ENCODE measurements around the gene BAG5. TPM values are rescaled to one million over a fixed set of nuclear protein-coding genes. Genes with fewer than 3 reads are reported as not detected.
A peak's percentile ranks its signal among the peaks of the same experiment; 100 is the strongest.

The BAG5 gene
- total and polyA plus RNA-seq, 8 donors: 22.7 to 32.1 (median 25.9) TPM

GRCh38 chr14:103560691-103561090, 1.8 kb downstream of the BAG5 start:
- DNase-seq (no peak), ATAC-seq (no peak)
- peak overlapping the region in 1 of 2 donors; percentile 81 for H3K4me3 ChIP-seq
- no peak for TF ChIP-seq CTCF (IDR thresholded peaks at IDR 0.05)
- intact Hi-C loops (cut with DNase I): no loop called here
- H3K27ac ChIP-seq: peak overlapping the region in 1 of 2 donors; percentile 97
- H3K27me3 ChIP-seq: no peaks in the 10 kb centered on the region
- H3K4me1 ChIP-seq: peaks cover 17 to 68% of the 10 kb centered on the region in 2 donors
- peaks cover 0 to 32% of the 10 kb centered on the region in 2 donors for H3K36me3 ChIP-seq
- no peaks in the 10 kb centered on the region for H3K9me3 ChIP-seq

DNA sequence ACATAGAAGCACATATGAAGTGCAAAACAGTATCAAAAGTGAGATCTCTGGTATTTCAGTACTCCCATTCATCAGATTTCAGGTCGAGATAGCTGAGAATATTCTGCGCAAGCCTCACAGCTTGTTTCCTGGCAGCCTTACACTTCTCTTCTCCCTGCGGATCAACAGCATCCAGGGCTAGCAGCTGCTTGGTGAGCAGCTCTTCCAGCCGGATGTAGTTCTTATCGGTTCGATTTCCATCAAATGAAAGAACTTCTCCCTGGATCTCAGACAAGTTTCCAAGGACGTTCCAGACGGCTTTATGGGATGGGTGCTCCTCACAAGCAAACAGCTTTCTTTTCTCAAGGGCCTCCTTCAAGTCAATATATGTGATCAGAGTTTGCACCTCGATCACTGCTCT, 2.7 kb downstream of the BAG5 start:
- ATAC-seq (no peak), DNase-seq (no peak)
- no peak overlapping the region for H3K27ac ChIP-seq
- intact Hi-C loops (cut with DNase I): no loop called here
- peaks cover 17 to 60% of the 10 kb centered on the region in 2 donors for H3K4me1 ChIP-seq
- no peak for TF ChIP-seq CTCF (IDR thresholded peaks at IDR 0.05)
- H3K9me3 ChIP-seq: no peaks in the 10 kb centered on the region
- no peak overlapping the region for H3K4me3 ChIP-seq
- H3K36me3 ChIP-seq: peaks cover 0 to 35% of the 10 kb centered on the region in 2 donors
- no peaks in the 10 kb centered on the region for H3K27me3 ChIP-seq

DNA sequence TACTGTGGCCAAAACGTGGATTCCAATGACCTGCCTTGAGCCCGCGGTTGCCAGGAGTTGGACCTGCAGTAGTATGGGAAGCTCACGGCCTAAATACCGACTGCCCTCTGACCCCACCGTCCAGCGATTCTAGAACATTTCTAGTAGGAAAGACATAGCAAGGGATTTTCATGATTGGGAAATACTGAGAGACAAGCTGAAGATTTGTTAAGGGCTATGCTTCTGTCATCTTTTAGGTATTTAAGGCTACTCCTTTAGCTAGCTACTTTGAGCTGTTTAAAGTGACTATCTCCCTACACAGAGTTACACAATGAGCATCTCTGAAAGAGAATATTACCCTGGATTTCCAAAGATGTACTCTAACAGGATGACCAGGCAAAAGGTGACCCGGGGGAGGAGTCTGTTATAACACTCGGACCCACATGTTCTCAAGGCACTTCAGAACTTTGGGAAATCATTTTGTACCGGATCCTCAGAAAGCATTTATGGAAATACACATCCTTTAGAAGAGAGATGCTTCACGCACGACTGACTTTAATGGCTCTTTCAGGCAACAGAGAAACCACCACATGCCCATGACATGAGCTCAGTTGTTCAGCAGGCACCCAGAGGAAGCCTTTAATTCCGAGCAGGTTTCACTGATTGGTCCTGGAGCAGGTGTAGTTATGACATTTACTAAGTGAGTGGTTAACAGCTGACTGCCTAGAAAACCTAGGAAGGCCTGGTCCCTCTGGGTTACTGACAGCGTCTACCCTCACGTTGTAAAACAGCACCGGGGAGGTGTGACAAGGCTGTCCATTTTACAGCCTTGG, 4.2 kb downstream of the BAG5 start:
- H3K9me3 ChIP-seq: no peaks in the 10 kb centered on the region
- H3K27ac ChIP-seq: no peak overlapping the region
- no peak for ATAC-seq
- H3K36me3 ChIP-seq: peaks cover 0 to 38% of the 10 kb centered on the region in 2 donors
- DNase-seq: peak in 1 of 4 donors; percentile 31
- intact Hi-C loops (cut with DNase I): no loop called here
- H3K27me3 ChIP-seq: no peaks in the 10 kb centered on the region
- H3K4me1 ChIP-seq: peaks cover 8 to 46% of the 10 kb centered on the region in 2 donors
- no peak for TF ChIP-seq CTCF (IDR thresholded peaks at IDR 0.05)
- H3K4me3 ChIP-seq: no peak overlapping the region

DNA sequence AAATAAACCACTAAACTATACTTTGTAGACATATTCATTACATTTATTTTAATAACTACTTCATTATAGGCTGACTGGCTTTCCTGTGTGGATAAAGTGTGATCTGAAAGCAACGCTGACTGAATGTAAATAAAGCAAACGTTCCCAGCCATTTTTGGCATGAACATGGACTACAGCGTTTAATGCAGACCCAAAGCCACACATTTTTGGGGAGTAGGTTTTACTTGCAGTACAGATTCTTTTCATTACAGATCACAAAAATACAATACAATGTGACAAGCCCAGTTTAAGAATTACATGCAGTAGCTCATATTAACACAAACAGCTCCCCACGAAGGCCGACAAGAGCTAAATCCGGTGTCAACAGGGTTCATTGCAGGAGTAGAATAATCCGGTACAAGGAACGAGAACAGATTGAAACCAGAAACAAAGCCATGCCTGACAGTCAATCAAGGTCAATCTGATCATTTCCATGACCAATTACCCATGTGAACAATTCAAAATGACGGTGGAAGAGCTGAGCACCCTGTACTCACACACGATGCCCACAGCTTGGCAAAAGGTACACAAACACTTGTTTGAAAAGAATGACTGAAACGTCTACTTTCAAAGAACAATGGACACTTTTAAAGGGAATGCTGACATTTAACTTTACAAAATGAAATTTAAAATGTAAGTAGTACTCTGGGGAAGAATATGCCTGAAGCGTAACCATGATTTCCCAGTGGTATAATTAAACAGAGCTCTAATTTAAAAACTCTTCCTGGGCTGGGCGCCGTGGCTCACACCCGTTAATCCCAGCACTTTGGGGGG, 5.3 kb downstream of the BAG5 start:
- intact Hi-C loops (cut with DNase I): no loop called here
- ATAC-seq (no peak), DNase-seq (peak in 1 of 4 donors; percentile 43)
- H3K4me3 ChIP-seq: no peak overlapping the region
- H3K27ac ChIP-seq: no peak overlapping the region
- no peaks in the 10 kb centered on the region for H3K27me3 ChIP-seq
- peaks cover 11 to 53% of the 10 kb centered on the region in 2 donors for H3K4me1 ChIP-seq
- no peaks in the 10 kb centered on the region for H3K9me3 ChIP-seq
- H3K36me3 ChIP-seq: peaks cover 0 to 38% of the 10 kb centered on the region in 2 donors
- TF ChIP-seq CTCF (IDR thresholded peaks at IDR 0.05): no peak
